HG02642 (cell line): Measurements from ENCODE around the gene SZT2.

Experiments used
- ATAC-seq: cut with Tn5 transposase; IDR thresholded peaks from one replicate; pipeline ENCODE4 v1.9.1; 2021; ENCODE audit warnings: mild to moderate bottlenecking; ENCODE audit not compliant: unreplicated experiment, poor library complexity

The SZT2 gene

GRCh38 chr1:43389326-43390313, at the start of gene SZT2, which contains the start of gene MED8:
TSS of gene SZT2 (plus strand) at chr1:43389899. CDS start at chr1:43389969, 70 bp downstream.
TSS of gene MED8 (minus strand) at chr1:43389800. CDS start at chr1:43389764, 36 bp downstream.
- ATAC-seq: peak; percentile 91

- ATAC-seq: no peak
Measured at GRCh38 chr1:43340559-43340958, 49.1 kb upstream of the SZT2 start.

- ATAC-seq: no peak
Measured at GRCh38 chr1:43344267-43344850, 45.3 kb upstream of the SZT2 start.

- ATAC-seq: no peak
Measured at GRCh38 chr1:43345120-43345519, 44.6 kb upstream of the SZT2 start.

- no peak for ATAC-seq
Measured at GRCh38 chr1:43346636-43347035, 43.1 kb upstream of the SZT2 start.

- ATAC-seq: no peak
Measured at GRCh38 chr1:43348343-43348808, 41.3 kb upstream of the SZT2 start.

GRCh38 chr1:43348809-43349593, 40.7 kb upstream of the SZT2 start:
- ATAC-seq: peak; percentile 59

GRCh38 chr1:43349594-43350306, 39.9 kb upstream of the SZT2 start:
- ATAC-seq: no peak

- no peak for ATAC-seq
Measured at GRCh38 chr1:43350976-43351375, 38.7 kb upstream of the SZT2 start.

GRCh38 chr1:43351421-43352350, 38.0 kb upstream of the SZT2 start:
- no peak for ATAC-seq

- no peak for ATAC-seq
Measured at GRCh38 chr1:43352351-43352705, 37.4 kb upstream of the SZT2 start.

GRCh38 chr1:43352881-43353280, 36.8 kb upstream of the SZT2 start:
- no peak for ATAC-seq

GRCh38 chr1:43354471-43354870, 35.2 kb upstream of the SZT2 start:
- no peak for ATAC-seq

GRCh38 chr1:43354936-43355335, 34.8 kb upstream of the SZT2 start:
- no peak for ATAC-seq

- no peak for ATAC-seq
Measured at GRCh38 chr1:43357251-43357650, 32.4 kb upstream of the SZT2 start.

GRCh38 chr1:43358121-43358745, 31.5 kb upstream of the SZT2 start:
- peak; percentile 10 for ATAC-seq

- peak; percentile 96 for ATAC-seq
Measured at GRCh38 chr1:43358746-43359693, 30.7 kb upstream of the SZT2 start, which contains the start of gene CDC20. TSS of gene CDC20 (plus strand) at chr1:43358981. CDS start at chr1:43359216, 235 bp downstream.
